Stimulated activated effector memory CD8-positive, alpha-beta T cell treated with anti-CD3 and anti-CD28 coated beads, Interleukin-12 subunit alpha, Interleukin-12 subunit beta, amount 100 ng/mL, for 72 hours (primary cell): ENCODE measurements around the gene SDHAF4.
A peak's percentile ranks its signal among the peaks of the same experiment; 100 is the strongest.

ENCODE experiments used
- ATAC-seq: fragments of 150-1000 bp; cut with Tn5 transposase; 2 replicates; pipeline ENCODE4 v1.10.0; 2021
- DNase-seq, 2 donors: peaks; one replicate each; pipeline ENCODE4 v3.0.0; 2021 to 2022; ENCODE audit warnings: low spot score in 2 of 2
- H3K27ac Mint-ChIP-seq: one replicate; pipeline ENCODE4 v1.8.0; 2022; ENCODE audit warnings: mild to moderate bottlenecking, mixed read lengths
- H3K36me3 Mint-ChIP-seq: one replicate; pipeline ENCODE4 v1.8.0; 2022; ENCODE audit warnings: mild to moderate bottlenecking, mixed read lengths
- H3K4me1 Mint-ChIP-seq: one replicate; pipeline ENCODE4 v1.8.0; 2022; ENCODE audit warnings: mixed read lengths
- H3K4me3 Mint-ChIP-seq: one replicate; pipeline ENCODE4 v1.8.0; 2022; ENCODE audit warnings: mild to moderate bottlenecking, mixed read lengths
- H3K9me3 Mint-ChIP-seq: one replicate; pipeline ENCODE4 v1.8.0; 2022; ENCODE audit warnings: mixed read lengths

SDHAF4 gene

DNA sequence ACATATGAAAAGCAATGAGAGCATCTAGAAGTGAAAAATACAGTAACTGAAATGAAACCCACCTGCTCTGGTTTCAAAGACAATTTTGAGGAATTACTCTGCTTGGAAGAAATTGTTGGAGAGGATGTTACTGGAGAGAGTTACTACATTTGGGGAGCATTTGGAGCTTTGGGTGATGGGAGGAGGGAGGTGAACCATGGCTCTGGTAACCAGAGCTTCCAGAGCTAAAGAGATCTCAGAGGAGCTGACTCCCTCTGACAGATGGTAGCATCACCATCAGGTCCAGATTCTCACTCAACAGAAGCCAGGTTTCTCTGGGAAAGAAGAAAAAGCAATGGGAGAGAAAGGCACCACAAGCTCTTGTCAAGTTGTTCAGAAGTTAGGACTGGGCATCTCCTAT lies 58.7 kb downstream of the SDHAF4 start:
- H3K27ac Mint-ChIP-seq: no peak overlapping the region
- H3K4me3 Mint-ChIP-seq: no peak overlapping the region
- no peaks in the 10 kb centered on the region for H3K4me1 Mint-ChIP-seq
- H3K9me3 Mint-ChIP-seq: no peaks in the 10 kb centered on the region
- ATAC-seq: no peak
- no peak for DNase-seq
- no peaks in the 10 kb centered on the region for H3K36me3 Mint-ChIP-seq

DNA sequence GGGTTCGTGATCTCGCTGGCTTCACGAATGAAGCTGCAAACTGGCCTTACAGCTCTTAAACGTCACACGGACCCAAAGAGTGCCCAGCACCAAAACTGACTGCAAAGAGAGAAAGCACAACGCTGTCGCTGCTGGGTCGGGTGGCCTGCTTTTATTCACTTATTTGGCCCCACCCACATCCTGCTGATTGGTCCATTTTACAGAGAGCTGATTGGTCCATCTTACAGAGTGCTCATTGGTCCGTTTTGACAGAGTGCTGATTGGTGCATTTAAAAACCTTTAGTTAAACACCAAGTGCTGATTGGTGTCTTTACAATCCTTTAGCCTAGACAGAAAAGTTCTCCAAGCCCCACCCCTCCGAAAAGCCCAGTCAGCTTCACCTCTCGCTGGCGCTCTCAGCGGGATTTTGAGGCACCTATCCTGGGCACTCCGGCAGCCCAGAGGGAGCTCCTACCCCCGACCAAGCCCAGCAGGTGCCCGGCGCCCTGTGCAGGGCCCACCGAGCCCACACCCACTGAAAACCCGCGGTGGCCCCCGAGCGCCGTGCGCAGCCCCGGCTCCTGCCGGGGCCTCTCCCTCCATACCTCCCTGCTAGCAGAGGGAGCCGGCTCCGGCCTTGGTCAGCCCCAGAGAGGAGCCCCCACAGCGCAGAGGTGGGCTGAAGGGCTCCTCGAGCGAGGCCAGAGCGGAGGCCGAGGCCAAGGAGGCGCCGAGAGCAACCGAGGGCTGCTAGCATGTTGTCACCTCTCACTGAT lies 60.9 kb downstream of the SDHAF4 start:
- no peak overlapping the region for H3K27ac Mint-ChIP-seq
- no peaks in the 10 kb centered on the region for H3K4me1 Mint-ChIP-seq
- H3K4me3 Mint-ChIP-seq: no peak overlapping the region
- DNase-seq (no peak), ATAC-seq (no peak)
- H3K9me3 Mint-ChIP-seq: no peaks in the 10 kb centered on the region
- no peaks in the 10 kb centered on the region for H3K36me3 Mint-ChIP-seq

DNA sequence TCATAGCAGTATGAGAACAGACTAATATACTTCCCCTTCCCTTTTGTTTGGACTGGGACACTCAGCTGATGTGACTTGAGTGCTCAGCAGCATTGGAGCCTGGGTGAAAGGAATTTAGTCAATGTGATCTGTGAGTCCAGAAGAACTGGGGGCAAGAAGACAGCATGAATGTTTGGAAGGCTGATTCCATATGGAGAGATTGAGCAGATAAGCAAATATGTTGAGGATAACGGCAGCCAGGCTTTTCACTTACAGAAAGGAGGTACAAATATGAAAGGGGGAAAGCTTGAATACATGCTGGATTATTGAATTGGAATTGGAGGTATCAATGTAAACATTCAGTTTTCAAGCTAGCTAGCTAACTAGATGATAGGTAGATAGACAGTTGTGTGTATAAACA lies 63.2 kb downstream of the SDHAF4 start:
- Mint-ChIP-seq H3K4me3 (no peak overlapping the region), H3K27ac (no peak overlapping the region), H3K4me1 (no peaks in the 10 kb centered on the region), H3K9me3 (no peaks in the 10 kb centered on the region), H3K36me3 (no peaks in the 10 kb centered on the region)
- ATAC-seq: no peak
- no peak for DNase-seq

DNA sequence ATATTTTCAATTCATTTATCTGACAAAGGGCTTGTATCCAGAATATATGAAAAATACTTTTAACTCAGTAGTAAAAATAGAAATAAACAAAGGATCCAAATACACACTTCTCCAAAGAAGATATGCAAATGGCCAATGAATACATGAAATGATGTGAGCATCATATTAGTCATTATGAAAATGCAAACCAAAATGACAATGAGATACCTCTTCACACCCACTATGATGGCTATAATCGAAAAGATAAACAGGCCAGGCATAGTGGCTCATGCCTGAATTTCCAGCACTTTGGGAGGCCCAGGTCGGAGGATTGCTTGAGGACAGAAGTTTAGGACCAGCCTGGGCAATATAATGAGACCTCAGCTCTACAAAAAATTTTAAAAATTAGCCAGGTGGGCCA lies 67.1 kb downstream of the SDHAF4 start:
- Mint-ChIP-seq H3K36me3 (no peaks in the 10 kb centered on the region), H3K4me1 (no peaks in the 10 kb centered on the region), H3K4me3 (no peak overlapping the region), H3K27ac (no peak overlapping the region), H3K9me3 (no peaks in the 10 kb centered on the region)
- DNase-seq (no peak), ATAC-seq (peak; percentile 75)

DNA sequence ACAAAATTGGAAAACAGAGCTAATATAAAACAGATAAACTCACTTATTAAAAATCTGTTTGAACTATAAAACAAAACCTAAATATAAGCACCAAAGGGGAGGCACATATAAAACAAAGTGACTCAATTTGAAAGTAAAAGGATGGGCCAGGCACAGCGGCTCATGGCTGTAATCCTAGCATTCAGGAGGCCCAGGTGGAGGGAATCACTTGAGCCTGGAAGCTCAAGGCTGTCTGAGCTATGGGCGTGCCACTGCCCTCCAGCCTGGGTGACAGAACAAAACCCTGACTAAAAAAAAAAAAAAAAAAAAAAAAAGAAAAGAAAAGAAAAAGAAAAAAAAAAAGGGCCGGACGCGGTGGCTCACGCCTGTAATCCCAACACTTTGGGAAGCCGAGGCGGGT lies 69.9 kb downstream of the SDHAF4 start:
- Mint-ChIP-seq H3K4me1 (no peaks in the 10 kb centered on the region), H3K36me3 (no peaks in the 10 kb centered on the region), H3K27ac (no peak overlapping the region), H3K4me3 (no peak overlapping the region), H3K9me3 (no peaks in the 10 kb centered on the region)
- ATAC-seq (no peak), DNase-seq (no peak)

DNA sequence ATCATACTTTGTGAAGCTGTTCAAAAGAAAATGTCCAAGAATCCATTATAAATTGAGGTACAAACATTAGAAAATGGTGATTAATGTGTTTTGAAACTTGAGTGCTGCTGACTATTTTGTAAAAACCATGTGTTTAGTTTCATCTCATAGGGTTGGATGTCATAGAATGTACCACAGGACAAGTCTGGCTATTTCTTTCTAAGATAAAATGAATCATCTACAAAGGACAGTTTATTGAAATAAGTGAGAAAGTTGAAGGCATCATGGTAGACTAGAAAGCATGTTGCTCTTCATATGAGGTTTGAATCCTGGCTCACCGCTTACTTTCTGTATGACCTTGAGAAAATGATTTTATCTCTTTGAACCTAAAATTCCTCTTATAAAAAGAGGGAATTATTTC lies 71.7 kb downstream of the SDHAF4 start:
- Mint-ChIP-seq H3K36me3 (no peaks in the 10 kb centered on the region), H3K27ac (no peak overlapping the region), H3K4me3 (no peak overlapping the region), H3K4me1 (no peaks in the 10 kb centered on the region), H3K9me3 (no peaks in the 10 kb centered on the region)
- no peak for DNase-seq
- peak; percentile 54 for ATAC-seq
